Left ventricle myocardium inferior (tissue), 1 donor: ENCODE data around the gene FBN1. TPM values are rescaled to one million over a fixed set of nuclear protein-coding genes. Genes with fewer than 3 reads are reported as not detected.

Experiments
- DNase-seq: peaks from one replicate; pipeline ENCODE4 v3.0.0-alpha.2; 2020
- H3K27ac ChIP-seq: fragments of 200-600 bp; replicated peaks from 2 replicates; pipeline ENCODE4 v1.8.0; 2021
- H3K27me3 ChIP-seq: fragments of 200-600 bp; 2 replicates; pipeline ENCODE4 v1.8.0; 2021; ENCODE audit warnings: low read depth
- H3K36me3 ChIP-seq: fragments of 200-600 bp; 2 replicates; pipeline ENCODE4 v1.8.0; 2021
- H3K4me1 ChIP-seq: fragments of 200-600 bp; 2 replicates; pipeline ENCODE4 v1.8.0; 2021
- H3K4me3 ChIP-seq: fragments of 200-600 bp; 2 replicates; pipeline ENCODE4 v1.8.0; 2021; ENCODE audit warnings: mild to moderate bottlenecking, moderate library complexity
- H3K9me3 ChIP-seq: fragments of 200-600 bp; replicated peaks from 2 replicates; pipeline ENCODE4 v1.8.0; 2021
- intact Hi-C: fragments of 100-400 bp; cut with micrococcal nuclease; formaldehyde crosslinking; loops from one replicate; pipeline ENCODE4 v1.11.0; 2022
- total RNA-seq: library from RNA; stranded (reverse); fragmentation: NEBNext Ultra II Directional; extraction: Animal tissue kit (Norgen Biotek cat#: 25700); gene quantifications from one replicate; pipeline ENCODE4 v1.2.1, GENCODE V29; 2021
- TF ChIP-seq, protein P1 (sequence below): fragments of 200-600 bp; IDR thresholded peaks from 2 replicates; pipeline ENCODE4 v1.8.0; 2021; ENCODE audit warnings: antibody characterized with exemption, mild to moderate bottlenecking, borderline replicate concordance
- donor health status: DM: no; HTN: yes; CAD: no; lungs with severe emphysema.

Gene FBN1
- total RNA-seq, 1 donor from 2014 or later, result 45.5 TPM

DNA sequence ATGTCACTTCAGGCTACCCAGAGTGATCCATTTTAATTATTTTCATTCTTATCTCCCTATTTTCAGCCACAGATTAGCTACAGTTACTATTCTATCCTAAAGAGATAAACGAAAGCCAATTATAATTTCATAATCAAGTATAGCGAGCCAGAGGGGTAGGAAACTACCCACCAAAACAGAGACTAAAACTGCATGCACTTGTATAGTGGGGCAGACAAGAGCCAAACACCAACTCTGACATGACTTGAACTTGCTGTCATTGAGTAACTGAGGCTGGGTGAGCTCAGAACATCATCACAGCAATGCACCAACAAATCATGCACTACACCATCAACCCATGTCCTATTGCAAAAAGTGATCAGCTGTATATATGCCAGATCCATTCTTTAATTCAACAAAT, 64.8 kb downstream of the FBN1 start:
- peak overlapping the region; percentile 56 for H3K27ac ChIP-seq

DNA sequence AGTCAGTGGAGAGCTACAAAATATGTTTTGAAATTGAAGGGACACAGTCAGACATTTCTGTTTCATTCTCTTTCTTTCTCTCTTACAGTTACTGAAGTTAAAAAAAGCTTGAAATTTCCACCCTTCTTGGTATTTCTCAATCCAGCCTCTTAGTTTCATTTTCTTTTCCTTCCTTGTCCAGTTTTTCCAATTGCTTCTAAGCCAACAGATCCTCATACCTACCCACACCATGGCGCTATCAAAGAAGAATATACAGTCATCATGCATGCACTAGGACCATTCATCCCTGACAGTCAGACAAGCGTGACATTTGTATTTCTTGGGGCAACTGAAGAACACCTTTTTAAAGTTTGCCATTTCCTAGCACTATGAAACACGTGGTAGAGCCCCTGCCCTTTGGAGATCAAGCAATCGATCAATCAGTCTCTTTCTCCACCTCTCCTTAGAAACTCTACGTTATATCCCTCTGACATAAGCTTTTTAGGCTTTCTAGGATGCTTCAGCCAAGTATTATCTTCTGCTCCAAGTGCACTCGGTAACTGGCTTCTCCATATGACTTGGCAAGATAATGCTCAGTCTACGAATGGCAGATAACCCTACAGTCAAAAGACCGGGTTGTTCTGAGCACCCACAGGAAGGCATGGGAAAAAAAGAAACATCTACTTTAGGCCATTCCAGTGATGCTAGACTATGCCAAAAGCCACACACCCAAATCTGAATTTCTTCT, 65.4 kb downstream of the FBN1 start:
- H3K27ac ChIP-seq, result peak overlapping the region; percentile 56
- H3K9me3 ChIP-seq, result no peaks in the 10 kb centered on the region
- TF ChIP-seq, protein P1, sequence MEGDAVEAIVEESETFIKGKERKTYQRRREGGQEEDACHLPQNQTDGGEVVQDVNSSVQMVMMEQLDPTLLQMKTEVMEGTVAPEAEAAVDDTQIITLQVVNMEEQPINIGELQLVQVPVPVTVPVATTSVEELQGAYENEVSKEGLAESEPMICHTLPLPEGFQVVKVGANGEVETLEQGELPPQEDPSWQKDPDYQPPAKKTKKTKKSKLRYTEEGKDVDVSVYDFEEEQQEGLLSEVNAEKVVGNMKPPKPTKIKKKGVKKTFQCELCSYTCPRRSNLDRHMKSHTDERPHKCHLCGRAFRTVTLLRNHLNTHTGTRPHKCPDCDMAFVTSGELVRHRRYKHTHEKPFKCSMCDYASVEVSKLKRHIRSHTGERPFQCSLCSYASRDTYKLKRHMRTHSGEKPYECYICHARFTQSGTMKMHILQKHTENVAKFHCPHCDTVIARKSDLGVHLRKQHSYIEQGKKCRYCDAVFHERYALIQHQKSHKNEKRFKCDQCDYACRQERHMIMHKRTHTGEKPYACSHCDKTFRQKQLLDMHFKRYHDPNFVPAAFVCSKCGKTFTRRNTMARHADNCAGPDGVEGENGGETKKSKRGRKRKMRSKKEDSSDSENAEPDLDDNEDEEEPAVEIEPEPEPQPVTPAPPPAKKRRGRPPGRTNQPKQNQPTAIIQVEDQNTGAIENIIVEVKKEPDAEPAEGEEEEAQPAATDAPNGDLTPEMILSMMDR, result no peak
- no peaks in the 10 kb centered on the region for H3K27me3 ChIP-seq
- intact Hi-C loops, result no loop called here
- peaks cover 52% of the 10 kb centered on the region for H3K4me1 ChIP-seq
- H3K36me3 ChIP-seq, result no peaks in the 10 kb centered on the region
- peak overlapping the region; percentile 11 for H3K4me3 ChIP-seq
- DNase-seq, result no peak

More for the DNA sequence above, 64.8 kb downstream of the FBN1 start:
- Histone ChIP-seq H3K9me3 (no peaks in the 10 kb centered on the region), H3K36me3 (no peaks in the 10 kb centered on the region), H3K27me3 (no peaks in the 10 kb centered on the region), H3K4me3 (no peak overlapping the region), H3K4me1 (peaks cover 52% of the 10 kb centered on the region)
- TF ChIP-seq, protein P1, result no peak
- intact Hi-C loops, result no loop called here
- DNase-seq, result no peak

DNA sequence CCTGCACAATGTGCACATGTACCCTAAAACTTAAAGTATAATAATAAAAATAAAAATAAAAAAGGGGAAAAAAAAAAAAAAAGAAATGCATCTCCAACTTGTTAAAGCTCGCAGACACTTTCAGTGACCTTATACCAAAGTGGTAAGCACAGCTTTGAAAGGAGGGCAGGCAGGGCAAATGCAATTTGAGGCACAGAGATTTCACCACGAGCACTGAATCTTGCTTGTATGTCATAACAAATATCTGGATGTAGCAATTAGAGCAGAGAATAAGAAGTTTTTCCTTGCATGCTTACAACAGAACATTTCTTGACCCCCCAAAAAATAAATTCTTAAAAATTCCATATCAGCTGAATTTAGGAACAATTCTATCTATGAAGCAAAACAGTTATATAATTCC, 66.5 kb downstream of the FBN1 start:
- Histone ChIP-seq H3K4me3 (no peak overlapping the region), H3K27me3 (no peaks in the 10 kb centered on the region), H3K9me3 (no peaks in the 10 kb centered on the region), H3K4me1 (peaks cover 50% of the 10 kb centered on the region), H3K36me3 (no peaks in the 10 kb centered on the region), H3K27ac (peak overlapping the region; percentile 6)
- TF ChIP-seq, protein P1, result no peak
- no peak for DNase-seq
- intact Hi-C loops, result no loop called here

DNA sequence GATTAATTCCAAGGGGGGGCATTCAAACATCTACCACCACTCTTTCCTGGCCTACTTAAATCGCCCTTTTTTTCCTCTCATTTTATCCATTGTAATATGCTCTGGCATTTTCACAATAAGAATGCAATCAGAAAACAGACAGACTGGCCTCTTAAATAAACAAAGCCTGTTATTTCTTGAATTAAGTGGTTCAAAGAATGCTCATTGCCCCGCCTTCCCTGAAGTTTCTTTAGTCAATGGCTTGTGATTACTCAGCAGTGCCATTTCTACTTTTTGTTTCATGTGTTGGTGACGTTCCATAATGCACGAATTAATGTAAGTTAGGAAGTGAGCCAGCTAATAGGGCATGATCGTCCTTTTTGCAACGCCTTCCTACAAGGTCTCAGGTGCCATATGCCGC, 68.0 kb downstream of the FBN1 start:
- Histone ChIP-seq H3K27me3 (no peaks in the 10 kb centered on the region), H3K4me3 (no peak overlapping the region), H3K9me3 (no peaks in the 10 kb centered on the region), H3K36me3 (no peaks in the 10 kb centered on the region), H3K4me1 (peaks cover 53% of the 10 kb centered on the region), H3K27ac (no peak overlapping the region)
- DNase-seq, result no peak
- TF ChIP-seq, protein P1, result no peak
- intact Hi-C loops, result no loop called here

DNA sequence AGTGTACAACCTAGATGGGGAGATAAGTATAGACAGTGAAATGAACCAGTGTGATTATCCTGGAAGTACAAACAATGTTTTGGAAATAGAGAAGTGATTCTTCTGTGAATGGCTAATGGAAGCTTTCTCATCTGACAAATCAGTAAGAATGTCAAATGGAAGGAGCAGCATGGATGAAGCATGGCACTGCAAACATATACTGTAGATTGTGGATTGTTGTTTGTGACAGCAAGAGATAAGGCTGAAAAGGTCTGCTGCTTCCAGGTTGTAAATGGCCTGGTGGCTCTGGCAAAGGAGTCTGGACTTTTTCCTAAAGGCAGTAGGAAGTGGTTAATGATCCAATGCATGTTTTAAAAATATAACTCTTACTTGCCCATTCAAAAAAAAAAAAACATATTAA, 71.3 kb downstream of the FBN1 start:
- peaks cover 34% of the 10 kb centered on the region for H3K4me1 ChIP-seq
- H3K27ac ChIP-seq, result no peak overlapping the region
- H3K36me3 ChIP-seq, result no peaks in the 10 kb centered on the region
- no peak overlapping the region for H3K4me3 ChIP-seq
- TF ChIP-seq, protein P1, result no peak
- no peak for DNase-seq
- no peaks in the 10 kb centered on the region for H3K9me3 ChIP-seq
- intact Hi-C loops, result no loop called here
- no peaks in the 10 kb centered on the region for H3K27me3 ChIP-seq
